ENCODE data around the gene TBC1D17. TPM values are rescaled to one million over a fixed set of nuclear protein-coding genes. Genes with fewer than 3 reads are reported as not detected.

TBC1D17 gene
- total RNA-seq, 1 donor, result 16.3 TPM

- no peak overlapping the region for H3K4me3 ChIP-seq (ENCODE audit: low read depth, low read length)
- TF ChIP-seq CTCF (IDR thresholded peaks at IDR 0.05; ENCODE audit: insufficient read depth, low read length), result no peak
- DNase-seq (ENCODE audit: low read depth), result no peak
Measured at GRCh38 chr19:49892716-49893115, 15.2 kb downstream of the TBC1D17 start.

GRCh38 chr19:49894011-49894664, 16.6 kb downstream of the TBC1D17 start:
- no peak for DNase-seq (ENCODE audit: low read depth)
- H3K4me3 ChIP-seq (ENCODE audit: low read depth, low read length), result no peak overlapping the region
- TF ChIP-seq CTCF (IDR thresholded peaks at IDR 0.05; ENCODE audit: insufficient read depth, low read length), result no peak

GRCh38 chr19:49894879-49895565, 17.5 kb downstream of the TBC1D17 start:
- DNase-seq (ENCODE audit: low read depth), result no peak
- no peak overlapping the region for H3K4me3 ChIP-seq (ENCODE audit: low read depth, low read length)
- no peak for TF ChIP-seq CTCF (IDR thresholded peaks at IDR 0.05; ENCODE audit: insufficient read depth, low read length)

- no peak overlapping the region for H3K4me3 ChIP-seq (ENCODE audit: low read depth, low read length)
- TF ChIP-seq CTCF (IDR thresholded peaks at IDR 0.05; ENCODE audit: insufficient read depth, low read length), result no peak
- no peak for DNase-seq (ENCODE audit: low read depth)
Measured at GRCh38 chr19:49895566-49896297, 18.2 kb downstream of the TBC1D17 start.

GRCh38 chr19:49896863-49897621, 19.5 kb downstream of the TBC1D17 start, which contains the start of gene IL4I1:
TSS of gene IL4I1 (minus strand) at chr19:49896887. CDS start at chr19:49896160, 727 bp downstream.
- DNase-seq (ENCODE audit: low read depth), result peak; percentile 42
- no peak for TF ChIP-seq CTCF (IDR thresholded peaks at IDR 0.05; ENCODE audit: insufficient read depth, low read length)
- H3K4me3 ChIP-seq (ENCODE audit: low read depth, low read length), result no peak within 1 kb of the TSS

GRCh38 chr19:49904136-49904535, 26.6 kb downstream of the TBC1D17 start:
- no peak for DNase-seq (ENCODE audit: low read depth)
- H3K4me3 ChIP-seq (ENCODE audit: low read depth, low read length), result no peak overlapping the region
- no peak for TF ChIP-seq CTCF (IDR thresholded peaks at IDR 0.05; ENCODE audit: insufficient read depth, low read length)

Measured in fibroblast of the aortic adventitia (primary cell).